HUES6 (cell line): ENCODE results near the gene ANO10.
"Not testable (repeated sequence)": the region's sequence is repeated elsewhere in the genome, so short reads cannot be mapped to it uniquely, and the experiment has no call there.

Experiments used
- H3K27ac ChIP-seq: 2 replicates; pipeline ENCODE4 v1.7.0; 2013; ENCODE audit warnings: low read depth, mild to moderate bottlenecking, low read length, inconsistent platforms
- H3K27me3 ChIP-seq: 2 replicates; pipeline ENCODE4 v1.6.1; 2013; ENCODE audit warnings: low read length; ENCODE audit not compliant: control insufficient read depth, insufficient read depth
- H3K36me3 ChIP-seq: 2 replicates; pipeline ENCODE4 v1.6.1; 2013; ENCODE audit warnings: low read length; ENCODE audit not compliant: control insufficient read depth, insufficient read depth
- H3K4me1 ChIP-seq: 2 replicates; pipeline ENCODE4 v1.6.1; 2013; ENCODE audit warnings: low read length; ENCODE audit not compliant: control insufficient read depth, insufficient read depth
- H3K4me3 ChIP-seq: 2 replicates; pipeline ENCODE4 v1.5.1; 2013; ENCODE audit warnings: low read depth, low read length
- H3K9ac ChIP-seq: one replicate; pipeline ENCODE4 v1.6.1; 2013; ENCODE audit warnings: mild to moderate bottlenecking, low read length
- H3K9me3 ChIP-seq: 2 replicates; pipeline ENCODE4 v1.6.1; 2013; ENCODE audit warnings: low read depth, low read length; ENCODE audit not compliant: control insufficient read depth, insufficient read depth

ANO10 gene

GRCh38 chr3:43599959-43600358, 21.9 kb downstream of the ANO10 start:
- H3K4me3 ChIP-seq, H3K27me3 ChIP-seq, H3K9me3 ChIP-seq, H3K9ac ChIP-seq, H3K27ac ChIP-seq, H3K4me1 ChIP-seq: not testable (repeated sequence)
- peaks cover 28% of the 10 kb centered on the region for H3K36me3 ChIP-seq

GRCh38 chr3:43597961-43598360, 23.9 kb downstream of the ANO10 start:
- H3K4me1 ChIP-seq: no peaks in the 10 kb centered on the region
- peaks cover 13% of the 10 kb centered on the region for H3K36me3 ChIP-seq
- no peak overlapping the region for H3K27ac ChIP-seq
- no peaks in the 10 kb centered on the region for H3K27me3 ChIP-seq
- no peak overlapping the region for H3K4me3 ChIP-seq
- no peak overlapping the region for H3K9ac ChIP-seq
- 0 out of 2 replicates have a peak, but pooled peaks cover under 1% of the 10 kb centered on the region for H3K9me3 ChIP-seq

GRCh38 chr3:43596178-43596577, 25.6 kb downstream of the ANO10 start:
- not testable (repeated sequence) for H3K27me3 ChIP-seq, H3K4me1 ChIP-seq, H3K9ac ChIP-seq, H3K27ac ChIP-seq, H3K4me3 ChIP-seq
- Histone ChIP-seq H3K9me3 (peaks cover 15% of the 10 kb centered on the region), H3K36me3 (peaks cover 19% of the 10 kb centered on the region)

DNA sequence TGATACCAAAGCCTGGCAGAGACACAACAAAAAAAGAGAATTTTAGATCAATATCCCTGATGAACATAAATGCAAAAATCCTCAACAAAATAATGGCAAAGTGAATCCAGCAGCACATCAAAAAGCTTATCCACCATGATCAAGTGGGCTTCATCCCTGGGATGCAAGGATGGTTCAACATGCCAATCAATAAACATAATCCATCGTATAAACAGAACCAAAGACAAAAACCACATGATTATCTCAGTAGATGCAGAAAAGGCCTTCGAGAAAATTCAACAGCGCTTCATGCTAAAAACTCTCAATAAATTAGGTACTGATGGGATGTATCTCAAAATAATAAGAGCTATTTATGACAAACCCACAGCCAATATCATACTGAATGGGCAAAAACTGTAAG, 26.5 kb downstream of the ANO10 start:
- H3K27me3 ChIP-seq, H3K9ac ChIP-seq, H3K4me3 ChIP-seq, H3K4me1 ChIP-seq, H3K27ac ChIP-seq: not testable (repeated sequence)
- Histone ChIP-seq H3K36me3 (peaks cover 27% of the 10 kb centered on the region), H3K9me3 (peaks cover 19% of the 10 kb centered on the region)

DNA sequence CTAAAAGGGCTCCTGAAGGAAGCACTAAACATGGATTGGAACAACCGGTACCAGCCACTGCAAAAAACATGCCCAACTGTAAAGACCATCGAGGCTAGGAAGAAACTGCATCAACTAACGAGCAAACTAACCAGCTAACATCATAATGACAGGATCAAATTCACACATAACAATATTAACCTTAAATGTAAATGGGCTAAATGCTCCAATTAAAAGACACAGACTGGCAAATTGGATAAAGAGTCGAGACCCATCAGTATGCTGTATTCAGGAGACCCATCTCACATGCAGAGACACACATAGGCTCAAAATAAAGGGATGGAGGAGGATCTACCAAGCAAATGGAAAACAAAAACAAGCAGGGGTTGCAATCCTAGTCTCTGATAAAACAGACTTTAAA, 28.2 kb downstream of the ANO10 start:
- not testable (repeated sequence) for H3K4me3 ChIP-seq, H3K27ac ChIP-seq, H3K4me1 ChIP-seq, H3K27me3 ChIP-seq, H3K9ac ChIP-seq
- peaks cover 27% of the 10 kb centered on the region for H3K36me3 ChIP-seq
- H3K9me3 ChIP-seq: peaks cover 19% of the 10 kb centered on the region

GRCh38 chr3:43591866-43592265, 29.9 kb downstream of the ANO10 start:
- H3K4me1 ChIP-seq, H3K27me3 ChIP-seq, H3K4me3 ChIP-seq, H3K27ac ChIP-seq, H3K9ac ChIP-seq: not testable (repeated sequence)
- peaks cover 19% of the 10 kb centered on the region for H3K9me3 ChIP-seq
- peaks cover 19% of the 10 kb centered on the region for H3K36me3 ChIP-seq

GRCh38 chr3:43587303-43587702, 34.5 kb downstream of the ANO10 start:
- no peak overlapping the region for H3K27ac ChIP-seq

DNA sequence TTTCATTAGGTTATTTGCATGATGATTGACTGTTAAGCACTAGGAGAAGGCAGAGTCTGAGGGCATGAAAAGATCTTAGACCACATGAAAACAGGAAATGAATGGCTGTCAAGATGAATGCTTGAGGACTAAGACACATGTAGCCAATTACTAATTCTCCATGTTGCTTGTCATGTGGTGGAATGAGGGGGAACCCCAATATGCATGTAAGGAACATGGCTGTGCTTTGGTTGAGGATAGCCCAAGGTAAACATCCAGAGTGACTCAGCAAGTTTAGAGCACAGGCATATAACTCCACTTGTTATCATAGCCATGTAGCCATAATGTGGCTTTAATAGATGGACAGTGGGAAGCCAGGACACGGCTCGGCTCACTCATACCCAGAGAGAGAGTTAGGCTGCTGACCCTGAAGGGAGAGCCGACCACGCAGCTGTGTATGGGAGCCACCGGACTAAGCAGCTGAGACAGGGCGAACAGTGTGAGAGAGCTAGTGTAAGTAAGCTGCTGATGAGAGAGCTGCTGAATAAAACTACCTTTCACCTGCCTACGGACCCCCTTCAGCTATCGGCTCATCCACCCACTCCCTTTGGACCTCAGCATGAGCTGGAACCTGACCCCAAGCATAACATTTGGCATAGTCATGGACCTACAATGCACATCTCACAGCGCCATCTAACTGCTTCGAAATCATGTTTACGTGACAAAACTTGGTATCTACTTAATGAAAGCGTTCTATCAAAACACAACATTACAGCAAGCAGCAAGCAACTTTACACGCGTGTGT, 37.6 kb downstream of the ANO10 start:
- no peak overlapping the region for H3K4me3 ChIP-seq
- no peak overlapping the region for H3K9ac ChIP-seq
- H3K4me1 ChIP-seq: peaks cover 8% of the 10 kb centered on the region; the same call in 1 of the 2 replicates
- H3K27me3 ChIP-seq: no peaks in the 10 kb centered on the region
- 0 out of 2 replicates have a peak, but pooled peaks cover 3% of the 10 kb centered on the region for H3K36me3 ChIP-seq
- no peaks in the 10 kb centered on the region for H3K9me3 ChIP-seq
- no peak overlapping the region for H3K27ac ChIP-seq

More at GRCh38 chr3:43587303-43587702, 34.5 kb downstream of the ANO10 start:
- no peak overlapping the region for H3K4me3 ChIP-seq
- H3K9me3 ChIP-seq: peaks cover 12% of the 10 kb centered on the region
- H3K4me1 ChIP-seq: peaks cover 8% of the 10 kb centered on the region; the same call in 1 of the 2 replicates
- no peak overlapping the region for H3K9ac ChIP-seq
- H3K36me3 ChIP-seq: peaks cover 16% of the 10 kb centered on the region
- no peaks in the 10 kb centered on the region for H3K27me3 ChIP-seq

GRCh38 chr3:43583481-43583880, 38.3 kb downstream of the ANO10 start:
- Histone ChIP-seq H3K27ac (no peak overlapping the region), H3K4me1 (peaks cover 8% of the 10 kb centered on the region; the same call in 1 of the 2 replicates), H3K36me3 (0 out of 2 replicates have a peak, but pooled peaks cover 3% of the 10 kb centered on the region), H3K27me3 (no peaks in the 10 kb centered on the region), H3K4me3 (no peak overlapping the region), H3K9ac (no peak overlapping the region), H3K9me3 (no peaks in the 10 kb centered on the region)

DNA sequence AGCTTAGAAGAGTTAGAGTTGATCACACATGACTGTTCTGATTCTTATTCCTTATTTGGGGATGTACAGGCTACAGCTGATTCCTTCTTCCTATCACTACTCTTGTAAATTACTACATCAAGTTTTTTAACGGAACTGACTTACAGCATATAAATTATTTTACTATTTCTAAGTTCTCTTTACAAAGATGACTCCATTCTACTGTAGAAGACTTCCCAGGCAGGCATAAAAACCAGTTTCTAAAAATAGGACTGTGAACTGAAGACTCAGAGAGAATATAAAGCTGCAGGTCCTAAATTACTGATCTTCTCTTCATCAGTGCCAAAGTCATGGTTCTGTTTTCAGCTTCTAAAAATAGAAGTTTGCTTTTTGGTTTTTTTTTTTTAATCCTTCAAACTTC, 38.9 kb downstream of the ANO10 start:
- Histone ChIP-seq H3K4me1 (peaks cover 8% of the 10 kb centered on the region; the same call in 1 of the 2 replicates), H3K27ac (no peak overlapping the region), H3K9me3 (no peaks in the 10 kb centered on the region), H3K27me3 (no peaks in the 10 kb centered on the region), H3K9ac (no peak overlapping the region), H3K4me3 (no peak overlapping the region), H3K36me3 (0 out of 2 replicates have a peak, but pooled peaks cover 3% of the 10 kb centered on the region)

- peaks cover 8% of the 10 kb centered on the region; the same call in 1 of the 2 replicates for H3K4me1 ChIP-seq
- no peaks in the 10 kb centered on the region for H3K9me3 ChIP-seq
- H3K27me3 ChIP-seq: no peaks in the 10 kb centered on the region
- H3K9ac ChIP-seq: no peak overlapping the region
- H3K36me3 ChIP-seq: peaks cover 10% of the 10 kb centered on the region
- H3K4me3 ChIP-seq: no peak overlapping the region
- no peak overlapping the region for H3K27ac ChIP-seq
Observed at GRCh38 chr3:43581343-43581742, 40.5 kb downstream of the ANO10 start.
